Cerebellar cortex (tissue), 1 donor: Measurements from ENCODE around the gene CAPN8.

Experiments
- DNase-seq: peaks from one replicate; pipeline ENCODE4 v3.0.0-alpha.2; 2015; ENCODE audit warnings: low spot score

The CAPN8 gene

GRCh38 chr1:223654083-223654482, 11.4 kb downstream of the CAPN8 start:
- DNase-seq, result peak; percentile 36

GRCh38 chr1:223653431-223653830, 12.1 kb downstream of the CAPN8 start:
- DNase-seq, result no peak

GRCh38 chr1:223653015-223653414, 12.5 kb downstream of the CAPN8 start:
- DNase-seq, result no peak

DNA sequence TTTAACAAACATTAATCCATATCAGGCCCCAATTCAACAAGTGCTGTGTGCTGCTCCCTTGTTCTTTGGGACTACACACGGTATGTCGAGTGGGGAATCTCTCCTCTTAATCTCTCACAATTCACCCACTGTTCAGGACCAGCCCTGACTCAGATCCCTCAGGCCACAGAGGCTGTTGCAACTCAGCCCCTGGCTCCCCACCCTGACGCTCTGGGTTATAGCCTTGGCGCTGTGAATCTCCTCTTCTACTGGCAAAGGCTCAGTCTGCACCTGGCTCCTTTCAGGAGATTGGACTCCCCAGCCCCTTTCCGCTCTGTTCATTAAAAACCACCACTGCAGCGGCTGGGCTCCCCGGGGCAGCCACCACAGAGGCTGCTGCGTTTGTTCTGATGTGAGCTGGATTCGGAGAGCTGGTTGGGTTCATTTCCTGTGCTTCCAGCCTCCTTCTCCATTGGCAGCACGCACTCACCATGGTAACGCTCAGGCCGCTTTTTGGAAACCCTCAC, 13.0 kb downstream of the CAPN8 start:
- DNase-seq, result no peak

DNA sequence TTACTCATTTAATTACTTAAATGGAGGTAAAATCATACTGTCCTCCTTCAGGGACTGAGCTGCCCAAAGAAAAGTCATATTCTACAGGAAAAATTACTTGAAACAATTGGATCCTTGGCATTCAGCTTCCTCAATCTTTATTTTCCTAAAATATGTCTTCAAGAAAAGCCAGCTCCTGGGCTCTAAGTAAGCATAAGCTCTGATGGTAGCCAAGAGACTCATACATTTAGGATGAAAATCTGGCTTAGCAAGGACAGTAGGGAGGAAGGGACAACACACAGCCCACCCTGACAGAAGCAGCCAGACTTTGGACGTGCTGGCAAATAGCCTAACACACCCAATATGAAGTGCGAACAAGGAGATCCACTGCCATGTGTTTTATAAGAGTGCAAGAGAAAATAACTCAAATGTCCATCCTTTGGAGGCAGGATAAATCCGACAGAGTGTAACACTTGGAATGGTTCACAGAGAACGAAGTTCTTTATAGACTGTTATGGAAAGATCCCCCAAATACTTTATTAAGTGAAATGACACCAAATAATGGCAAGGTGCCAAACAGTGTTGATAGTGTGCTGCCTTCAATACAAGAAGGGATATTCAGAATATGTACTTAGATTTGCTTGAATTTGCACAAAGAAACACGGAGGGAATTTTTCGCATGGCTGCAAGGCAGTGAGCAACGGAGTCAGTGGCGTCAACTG, 14.1 kb downstream of the CAPN8 start:
- no peak for DNase-seq

GRCh38 chr1:223650465-223650864, 15.0 kb downstream of the CAPN8 start:
- DNase-seq, result peak; percentile 97

DNA sequence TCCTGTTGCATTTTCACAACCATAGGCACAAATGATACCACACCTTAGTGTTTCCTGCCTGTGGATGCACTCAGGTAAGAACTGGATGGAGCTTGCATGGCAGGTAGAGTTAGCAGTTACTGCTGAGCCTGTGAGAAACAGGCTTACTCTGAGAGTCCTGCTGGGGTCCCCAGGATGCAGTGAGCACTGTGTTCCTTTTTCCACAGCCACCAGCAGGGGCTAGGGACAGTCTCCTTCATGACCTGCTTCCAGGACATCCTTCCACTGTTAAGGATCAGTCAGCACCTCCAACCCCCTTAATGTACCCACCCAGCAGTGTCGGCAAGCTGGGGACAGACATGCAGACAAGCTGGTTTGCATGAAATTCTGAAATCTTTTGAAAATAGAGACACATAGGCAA, 16.3 kb downstream of the CAPN8 start:
- no peak for DNase-seq

- no peak for DNase-seq
These were observed 18.3 kb downstream of the CAPN8 start for GRCh38 chr1:223647249-223647648.

DNA sequence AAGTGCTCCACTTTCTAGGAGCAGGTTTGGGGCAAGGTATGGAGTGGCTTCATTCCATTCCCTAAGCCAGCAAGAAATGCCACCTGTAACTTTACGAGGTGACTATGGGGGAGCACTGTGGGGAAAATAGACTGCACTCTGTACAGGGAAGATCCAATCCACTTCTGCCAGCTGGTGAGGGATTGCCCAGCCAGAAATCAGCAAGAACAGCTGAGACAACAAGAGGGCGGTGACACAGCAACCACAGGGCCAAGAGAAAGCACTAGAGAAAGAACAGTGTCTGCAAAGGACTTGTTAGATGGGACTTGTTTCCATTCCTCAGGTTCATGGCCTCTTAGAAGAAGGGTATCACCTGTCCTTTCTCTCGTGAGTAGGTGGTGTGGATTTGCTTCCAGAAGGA, 19.6 kb downstream of the CAPN8 start:
- DNase-seq, result no peak

GRCh38 chr1:223642237-223642636, 23.3 kb downstream of the CAPN8 start:
- DNase-seq, result no peak

GRCh38 chr1:223641523-223642039, 23.9 kb downstream of the CAPN8 start:
- DNase-seq, result no peak

DNA sequence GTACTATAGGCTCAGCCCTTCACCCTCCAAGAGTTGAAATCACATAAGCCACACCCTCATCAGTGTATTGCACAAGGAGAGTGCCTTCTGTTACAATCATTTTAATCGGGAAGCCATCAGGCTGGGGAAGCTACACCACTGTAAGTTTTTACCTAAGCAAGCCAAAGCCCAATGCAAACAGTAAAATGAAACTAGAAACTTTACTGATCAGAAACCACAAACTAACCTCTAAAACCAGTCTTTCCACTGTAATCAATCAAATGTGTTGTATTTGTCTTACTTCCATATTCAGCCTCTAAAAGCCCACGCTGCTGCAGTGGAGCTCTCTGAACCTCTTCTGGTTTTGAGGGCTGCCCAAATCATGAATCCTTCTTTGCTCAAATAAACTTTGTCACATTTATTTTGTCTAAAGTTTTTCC, 26.2 kb downstream of the CAPN8 start:
- no peak for DNase-seq

GRCh38 chr1:223635236-223635635, 30.3 kb downstream of the CAPN8 start:
- DNase-seq, result no peak

DNA sequence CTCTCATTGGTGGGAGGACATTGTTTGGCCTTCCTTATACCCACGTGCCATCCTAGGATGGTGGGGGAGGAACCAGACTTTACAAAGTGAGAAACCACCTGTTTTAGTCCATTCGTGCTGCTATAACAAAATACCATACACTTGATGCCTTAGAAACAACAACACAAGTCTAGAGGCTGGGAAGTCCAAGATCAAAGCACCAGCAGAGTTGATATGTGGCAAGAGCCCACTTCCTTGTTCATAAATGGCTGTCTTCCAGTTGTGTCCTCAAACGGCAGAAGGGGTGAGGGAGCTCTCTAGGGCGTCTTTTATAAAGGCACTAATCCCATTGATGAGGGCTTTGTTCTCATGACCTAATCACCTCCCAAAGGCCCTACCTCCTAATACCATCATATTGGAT, 31.1 kb downstream of the CAPN8 start:
- no peak for DNase-seq

- no peak for DNase-seq
These were observed 33.5 kb downstream of the CAPN8 start for GRCh38 chr1:223631956-223632355.

DNA sequence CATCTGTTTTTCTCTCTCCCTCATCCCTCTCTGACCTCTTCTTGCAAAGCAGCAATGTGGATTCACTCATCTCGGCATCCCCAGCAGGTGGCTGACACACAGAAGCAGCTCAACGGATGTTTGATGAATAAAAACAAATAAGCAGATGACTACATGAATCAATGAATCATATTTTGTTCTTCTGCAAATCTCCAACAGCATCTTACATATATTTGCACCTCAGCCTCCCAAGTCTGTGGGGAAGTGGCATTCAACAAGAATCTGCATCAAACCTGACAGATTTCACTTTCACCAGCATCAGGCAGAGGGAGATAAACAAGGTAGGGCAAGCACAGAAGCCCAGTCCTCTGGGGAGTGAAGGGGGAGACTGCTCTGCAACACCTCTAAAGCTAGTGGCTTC, 34.0 kb downstream of the CAPN8 start:
- DNase-seq, result no peak

GRCh38 chr1:223629126-223629457, 36.4 kb downstream of the CAPN8 start:
- DNase-seq, result no peak

- DNase-seq, result peak; percentile 78
These were observed 37.0 kb downstream of the CAPN8 start for GRCh38 chr1:223628233-223629125.

DNA sequence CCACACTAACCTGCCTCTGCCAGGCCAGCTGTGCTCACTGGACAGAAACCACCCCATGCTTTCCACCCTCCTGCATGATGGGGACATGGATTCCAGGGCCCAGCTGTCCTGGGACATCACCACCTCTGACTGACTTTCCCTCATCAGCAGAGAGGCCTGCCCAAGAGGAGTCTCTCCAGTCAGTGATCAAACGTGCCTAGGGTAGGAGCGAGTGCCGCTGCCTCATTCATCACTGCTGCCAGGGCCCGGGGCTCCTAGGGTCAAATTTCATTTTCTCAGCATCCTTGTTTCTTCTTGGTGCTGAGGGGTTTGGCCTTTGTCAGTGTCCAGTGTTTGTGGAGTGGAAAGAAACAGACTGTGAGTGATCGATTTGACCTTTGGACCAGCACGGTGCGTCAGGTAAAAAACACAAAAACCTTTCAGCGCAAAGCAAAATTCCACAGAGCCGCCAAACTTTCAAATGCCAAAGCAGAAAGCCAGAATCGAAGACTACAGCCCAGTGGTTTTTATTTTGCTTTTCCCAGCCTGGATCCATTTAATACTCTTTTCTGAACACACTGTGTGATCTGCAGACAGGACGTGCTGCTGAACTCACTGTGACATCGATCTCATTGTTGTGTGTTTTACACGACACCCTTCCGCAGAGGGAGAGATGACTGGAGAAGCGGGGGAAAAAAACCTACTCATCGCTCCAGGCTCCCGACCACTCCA, 43.2 kb downstream of the CAPN8 start:
- no peak for DNase-seq

- DNase-seq, result no peak
These were observed 44.2 kb downstream of the CAPN8 start for GRCh38 chr1:223621312-223621734.

GRCh38 chr1:223620297-223620897, 45.1 kb downstream of the CAPN8 start:
- DNase-seq, result no peak

GRCh38 chr1:223618680-223619079, 46.8 kb downstream of the CAPN8 start:
- DNase-seq, result no peak
